A549 treated with AZD2906 at 1 μM for 4 hours (cell line): ENCODE measurements around the gene UBD. TPM values are rescaled to one million over a fixed set of nuclear protein-coding genes. Genes with fewer than 3 reads are reported as not detected.

Source experiments
- total RNA-seq: library from RNA; stranded (reverse); fragments of 200-300 nt; extraction: Qiagen RNA extraction; gene quantifications from 5 replicates; pipeline ENCODE4 v1.2.3, GENCODE V29; 2022

Gene UBD
- total RNA-seq, result 0.41 to 1.00 TPM (median 0.54 TPM) in 5 replicates

GRCh38 chr6:29559524-29560287 lies at the start of gene UBD:
TSS of gene UBD (minus strand) at chr6:29559732. CDS start at chr6:29559701, 31 bp downstream.

GRCh38 chr6:29584821-29585220 lies 25.3 kb upstream of the UBD start, which contains the start of gene OR2H2:
TSS of gene OR2H2 (plus strand) at chr6:29585121. CDS start at chr6:29587945, 2,824 bp downstream.

Other genes starting within 250 kb of the UBD start
- gene OR5V1, start 190.9 kb downstream of the UBD start, total RNA-seq, result not detected in 5 replicates
- gene OR12D3, start 184.4 kb downstream of the UBD start, total RNA-seq, result not detected in 5 replicates
- not detected in 5 replicates for gene OR12D2, start 164.1 kb downstream of the UBD start, total RNA-seq
- gene OR12D1, start 144.8 kb downstream of the UBD start, total RNA-seq, result not detected in 5 replicates
- gene OR10C1, start 120.4 kb downstream of the UBD start, total RNA-seq, result not detected in 5 replicates
- gene OR11A1, start 102.7 kb downstream of the UBD start, total RNA-seq, result not detected in 5 replicates
- not detected in 5 replicates for gene OR2H1, start 102.6 kb downstream of the UBD start, total RNA-seq
- gene MAS1L, start 71.8 kb downstream of the UBD start, total RNA-seq, result not detected in 5 replicates
- not detected in 5 replicates for gene OR2H2, start 25.4 kb upstream of the UBD start, total RNA-seq
- gene GABBR1, start 73.5 kb upstream of the UBD start, total RNA-seq, result 3.0 to 6.1 TPM (median 4.0 TPM) in 5 replicates
- not detected in 5 replicates for gene MOG, start 97.4 kb upstream of the UBD start, total RNA-seq
- gene ZFP57, start 121.4 kb upstream of the UBD start, total RNA-seq, result not detected in 5 replicates
- 3.5 to 5.1 TPM (median 4.2 TPM) in 5 replicates for gene HLA-F, start 163.7 kb upstream of the UBD start, total RNA-seq